HG02588 (cell line): Measurements from ENCODE around the gene HBG2.

Experiments used
- ATAC-seq: cut with Tn5 transposase; IDR thresholded peaks from one replicate; pipeline ENCODE4 v1.9.1; 2021; ENCODE audit warnings: mild to moderate bottlenecking, moderate library complexity; ENCODE audit not compliant: unreplicated experiment

HBG2 gene

GRCh38 chr11:5231111-5231510 lies 23.5 kb downstream of the HBG2 start:
- ATAC-seq = no peak

GRCh38 chr11:5230266-5230665 lies 24.3 kb downstream of the HBG2 start:
- ATAC-seq = no peak

- ATAC-seq = no peak
Observed at GRCh38 chr11:5229796-5230195, 24.8 kb downstream of the HBG2 start.

GRCh38 chr11:5229356-5229755 lies 25.2 kb downstream of the HBG2 start:
- no peak for ATAC-seq

GRCh38 chr11:5228124-5228523 lies 26.5 kb downstream of the HBG2 start:
- ATAC-seq = no peak

GRCh38 chr11:5227681-5228080 lies 26.9 kb downstream of the HBG2 start:
- no peak for ATAC-seq

GRCh38 chr11:5226732-5227310 lies 27.8 kb downstream of the HBG2 start, which contains the start of gene HBB:
Gene HBB, minus strand, starts transcription at chr11:5227071. Its CDS starts 50 bp downstream, at chr11:5227021.
- ATAC-seq = no peak

GRCh38 chr11:5225480-5225871 lies 29.1 kb downstream of the HBG2 start:
- no peak for ATAC-seq

GRCh38 chr11:5224538-5225479 lies 29.8 kb downstream of the HBG2 start:
- ATAC-seq = no peak

- ATAC-seq = no peak
Observed at GRCh38 chr11:5223686-5224085, 30.9 kb downstream of the HBG2 start.

GRCh38 chr11:5223146-5223545 lies 31.4 kb downstream of the HBG2 start:
- no peak for ATAC-seq

GRCh38 chr11:5210376-5210885 lies 44.1 kb downstream of the HBG2 start:
- ATAC-seq = no peak

- ATAC-seq = peak; percentile 69
Observed at GRCh38 chr11:5204787-5205186, 49.8 kb downstream of the HBG2 start.

GRCh38 chr11:5203366-5203765 lies 51.2 kb downstream of the HBG2 start:
- no peak for ATAC-seq
